ENCODE data around the gene IZUMO1.

DNA sequence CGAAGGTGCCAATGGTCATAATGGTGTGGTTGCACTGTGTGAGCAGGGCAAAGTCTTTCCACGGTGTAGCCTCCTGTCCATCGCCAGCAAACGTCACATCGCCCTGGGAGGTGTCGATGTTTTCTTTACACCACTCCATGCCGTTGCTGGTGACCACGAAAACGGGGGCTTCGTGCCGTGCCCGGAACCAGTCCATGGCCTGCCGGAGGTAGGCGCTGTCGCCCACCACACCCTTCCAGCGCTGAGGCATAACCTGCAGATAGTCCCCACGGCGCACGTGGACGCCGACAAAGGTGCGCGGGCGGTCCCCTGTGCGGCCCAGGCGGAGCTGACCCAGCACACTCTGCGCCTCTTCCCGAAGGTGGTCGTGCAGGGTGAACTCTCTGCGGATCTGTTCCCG lies 3.6 kb upstream of the IZUMO1 start:
- TF ChIP-seq ZFP41 (CRISPR knock-in tag; IDR thresholded peaks at IDR 0.05; ENCODE audit: borderline replicate concordance), result no peak
- TF ChIP-seq RELA (CRISPR knock-in tag; IDR thresholded peaks at IDR 0.05), result no peak
- TF ChIP-seq, protein P1, sequence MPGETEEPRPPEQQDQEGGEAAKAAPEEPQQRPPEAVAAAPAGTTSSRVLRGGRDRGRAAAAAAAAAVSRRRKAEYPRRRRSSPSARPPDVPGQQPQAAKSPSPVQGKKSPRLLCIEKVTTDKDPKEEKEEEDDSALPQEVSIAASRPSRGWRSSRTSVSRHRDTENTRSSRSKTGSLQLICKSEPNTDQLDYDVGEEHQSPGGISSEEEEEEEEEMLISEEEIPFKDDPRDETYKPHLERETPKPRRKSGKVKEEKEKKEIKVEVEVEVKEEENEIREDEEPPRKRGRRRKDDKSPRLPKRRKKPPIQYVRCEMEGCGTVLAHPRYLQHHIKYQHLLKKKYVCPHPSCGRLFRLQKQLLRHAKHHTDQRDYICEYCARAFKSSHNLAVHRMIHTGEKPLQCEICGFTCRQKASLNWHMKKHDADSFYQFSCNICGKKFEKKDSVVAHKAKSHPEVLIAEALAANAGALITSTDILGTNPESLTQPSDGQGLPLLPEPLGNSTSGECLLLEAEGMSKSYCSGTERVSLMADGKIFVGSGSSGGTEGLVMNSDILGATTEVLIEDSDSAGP (CRISPR knock-in tag; IDR thresholded peaks at IDR 0.05; ENCODE audit: borderline replicate concordance), result no peak
- TF ChIP-seq, protein P2, sequence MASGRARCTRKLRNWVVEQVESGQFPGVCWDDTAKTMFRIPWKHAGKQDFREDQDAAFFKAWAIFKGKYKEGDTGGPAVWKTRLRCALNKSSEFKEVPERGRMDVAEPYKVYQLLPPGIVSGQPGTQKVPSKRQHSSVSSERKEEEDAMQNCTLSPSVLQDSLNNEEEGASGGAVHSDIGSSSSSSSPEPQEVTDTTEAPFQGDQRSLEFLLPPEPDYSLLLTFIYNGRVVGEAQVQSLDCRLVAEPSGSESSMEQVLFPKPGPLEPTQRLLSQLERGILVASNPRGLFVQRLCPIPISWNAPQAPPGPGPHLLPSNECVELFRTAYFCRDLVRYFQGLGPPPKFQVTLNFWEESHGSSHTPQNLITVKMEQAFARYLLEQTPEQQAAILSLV (CRISPR knock-in tag; IDR thresholded peaks at IDR 0.05; ENCODE audit: borderline replicate concordance), result no peak
- TF ChIP-seq, protein P3, sequence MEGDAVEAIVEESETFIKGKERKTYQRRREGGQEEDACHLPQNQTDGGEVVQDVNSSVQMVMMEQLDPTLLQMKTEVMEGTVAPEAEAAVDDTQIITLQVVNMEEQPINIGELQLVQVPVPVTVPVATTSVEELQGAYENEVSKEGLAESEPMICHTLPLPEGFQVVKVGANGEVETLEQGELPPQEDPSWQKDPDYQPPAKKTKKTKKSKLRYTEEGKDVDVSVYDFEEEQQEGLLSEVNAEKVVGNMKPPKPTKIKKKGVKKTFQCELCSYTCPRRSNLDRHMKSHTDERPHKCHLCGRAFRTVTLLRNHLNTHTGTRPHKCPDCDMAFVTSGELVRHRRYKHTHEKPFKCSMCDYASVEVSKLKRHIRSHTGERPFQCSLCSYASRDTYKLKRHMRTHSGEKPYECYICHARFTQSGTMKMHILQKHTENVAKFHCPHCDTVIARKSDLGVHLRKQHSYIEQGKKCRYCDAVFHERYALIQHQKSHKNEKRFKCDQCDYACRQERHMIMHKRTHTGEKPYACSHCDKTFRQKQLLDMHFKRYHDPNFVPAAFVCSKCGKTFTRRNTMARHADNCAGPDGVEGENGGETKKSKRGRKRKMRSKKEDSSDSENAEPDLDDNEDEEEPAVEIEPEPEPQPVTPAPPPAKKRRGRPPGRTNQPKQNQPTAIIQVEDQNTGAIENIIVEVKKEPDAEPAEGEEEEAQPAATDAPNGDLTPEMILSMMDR (CRISPR knock-in tag; IDR thresholded peaks at IDR 0.05), result no peak
- TF ChIP-seq, protein P4, sequence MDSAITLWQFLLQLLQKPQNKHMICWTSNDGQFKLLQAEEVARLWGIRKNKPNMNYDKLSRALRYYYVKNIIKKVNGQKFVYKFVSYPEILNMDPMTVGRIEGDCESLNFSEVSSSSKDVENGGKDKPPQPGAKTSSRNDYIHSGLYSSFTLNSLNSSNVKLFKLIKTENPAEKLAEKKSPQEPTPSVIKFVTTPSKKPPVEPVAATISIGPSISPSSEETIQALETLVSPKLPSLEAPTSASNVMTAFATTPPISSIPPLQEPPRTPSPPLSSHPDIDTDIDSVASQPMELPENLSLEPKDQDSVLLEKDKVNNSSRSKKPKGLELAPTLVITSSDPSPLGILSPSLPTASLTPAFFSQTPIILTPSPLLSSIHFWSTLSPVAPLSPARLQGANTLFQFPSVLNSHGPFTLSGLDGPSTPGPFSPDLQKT (CRISPR knock-in tag; IDR thresholded peaks at IDR 0.05; ENCODE audit: borderline replicate concordance), result no peak
- no peak for TF ChIP-seq PHF21A (CRISPR knock-in tag; IDR thresholded peaks at IDR 0.05)

Measured in HepG2 (cell line).